ENCODE measurements around the gene RFXAP.

Gene RFXAP

GRCh38 chr13:36870050-36870692 lies 51.1 kb downstream of the RFXAP start:
- DNase-seq, result no peak

DNA sequence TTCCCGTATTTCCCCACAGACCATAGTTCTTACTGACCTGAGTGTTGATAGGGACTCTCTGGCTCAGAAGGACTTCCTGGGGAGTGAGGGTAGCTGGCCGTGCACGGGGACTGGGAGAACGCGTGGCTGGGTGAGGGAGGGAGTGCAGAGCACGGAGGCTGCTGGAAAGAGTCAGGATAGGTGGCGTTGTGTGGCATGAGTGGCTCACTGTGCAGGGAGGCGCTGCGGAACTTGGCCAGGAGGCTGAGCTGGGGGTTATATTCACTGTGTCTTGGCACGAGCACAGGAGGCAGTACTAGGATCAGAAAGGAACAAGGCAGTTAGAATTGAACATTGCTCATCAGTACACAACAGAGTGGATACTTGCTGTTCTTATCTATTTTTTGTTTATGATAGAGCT lies 53.6 kb downstream of the RFXAP start:
- DNase-seq, result no peak

DNA sequence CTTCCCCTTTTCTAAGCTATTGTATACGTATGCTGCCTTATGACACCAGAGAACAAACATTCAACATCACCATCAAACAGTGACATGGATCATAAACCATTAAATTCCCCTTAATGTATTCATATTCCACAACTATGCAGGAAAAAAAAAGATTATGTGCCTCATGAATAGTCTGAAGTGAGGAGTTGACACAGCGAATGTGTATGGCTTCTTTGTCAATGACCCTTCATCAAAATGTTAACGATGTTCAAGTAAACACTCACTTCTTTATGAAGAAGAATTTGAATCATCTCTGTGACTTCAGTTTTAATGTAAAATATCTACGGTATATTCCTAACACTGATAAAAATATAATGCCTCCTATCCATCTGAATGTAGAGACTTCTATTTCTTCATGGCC lies 56.4 kb downstream of the RFXAP start:
- DNase-seq, result no peak

- DNase-seq, result no peak
Measured at GRCh38 chr13:36875961-36876360, 56.9 kb downstream of the RFXAP start.
